ENCODE data around the gene XK.

DNA sequence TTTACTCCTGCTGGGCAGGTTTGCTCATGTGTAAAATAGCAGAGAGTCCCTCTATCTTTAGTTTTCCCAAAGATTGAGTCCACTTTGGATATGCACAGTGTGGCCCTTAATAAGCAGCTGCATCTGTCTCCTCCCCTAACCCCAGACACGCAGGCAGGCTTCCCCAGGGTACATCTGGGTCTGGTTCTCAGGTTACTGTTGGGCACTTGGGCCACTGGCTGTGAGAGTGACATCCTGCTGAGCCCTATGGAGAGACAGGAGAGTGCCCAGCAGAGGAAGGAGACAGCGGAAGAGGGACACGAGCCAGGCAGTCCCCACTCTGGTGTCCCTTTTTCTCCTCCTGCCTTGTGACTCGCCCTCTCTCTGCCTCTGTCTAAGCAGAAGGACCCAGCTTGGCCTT lies 16.0 kb downstream of the XK start:
- TF ChIP-seq, protein P1, sequence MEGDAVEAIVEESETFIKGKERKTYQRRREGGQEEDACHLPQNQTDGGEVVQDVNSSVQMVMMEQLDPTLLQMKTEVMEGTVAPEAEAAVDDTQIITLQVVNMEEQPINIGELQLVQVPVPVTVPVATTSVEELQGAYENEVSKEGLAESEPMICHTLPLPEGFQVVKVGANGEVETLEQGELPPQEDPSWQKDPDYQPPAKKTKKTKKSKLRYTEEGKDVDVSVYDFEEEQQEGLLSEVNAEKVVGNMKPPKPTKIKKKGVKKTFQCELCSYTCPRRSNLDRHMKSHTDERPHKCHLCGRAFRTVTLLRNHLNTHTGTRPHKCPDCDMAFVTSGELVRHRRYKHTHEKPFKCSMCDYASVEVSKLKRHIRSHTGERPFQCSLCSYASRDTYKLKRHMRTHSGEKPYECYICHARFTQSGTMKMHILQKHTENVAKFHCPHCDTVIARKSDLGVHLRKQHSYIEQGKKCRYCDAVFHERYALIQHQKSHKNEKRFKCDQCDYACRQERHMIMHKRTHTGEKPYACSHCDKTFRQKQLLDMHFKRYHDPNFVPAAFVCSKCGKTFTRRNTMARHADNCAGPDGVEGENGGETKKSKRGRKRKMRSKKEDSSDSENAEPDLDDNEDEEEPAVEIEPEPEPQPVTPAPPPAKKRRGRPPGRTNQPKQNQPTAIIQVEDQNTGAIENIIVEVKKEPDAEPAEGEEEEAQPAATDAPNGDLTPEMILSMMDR (conservative IDR thresholded peaks at IDR 0.05; ENCODE audit: low read depth in 2 of 2) = no peak
- no peak for TF ChIP-seq EZH2 (IDR thresholded peaks at IDR 0.05; ENCODE audit: low read depth, unreplicated experiment)
- TF ChIP-seq POLR2AphosphoS5 (IDR thresholded peaks at IDR 0.05; ENCODE audit: low read depth) = no peak
- TF ChIP-seq NANOG (IDR thresholded peaks at IDR 0.05; ENCODE audit: borderline replicate concordance) = no peak
- TF ChIP-seq CREB1 (CRISPR knock-in tag; IDR thresholded peaks at IDR 0.05; ENCODE audit: low read depth) = no peak

All from GM23338 (cell line).